Ectodermal cell (in vitro differentiated cells): ENCODE measurements around the gene ZSCAN30.

Source experiments
- H3K27ac ChIP-seq: 2 replicates; pipeline ENCODE4 v1.7.0; 2013; ENCODE audit warnings: mild to moderate bottlenecking, low read depth, low read length; ENCODE audit not compliant: insufficient read depth, poor library complexity, severe bottlenecking
- H3K27me3 ChIP-seq: 2 replicates; pipeline ENCODE4 v1.7.0; 2013; ENCODE audit warnings: mild to moderate bottlenecking, low read length; ENCODE audit not compliant: insufficient read depth, control insufficient read depth, poor library complexity, severe bottlenecking
- H3K36me3 ChIP-seq: one replicate; pipeline ENCODE4 v1.7.0; 2013; ENCODE audit warnings: low read length; ENCODE audit not compliant: control insufficient read depth, insufficient read depth
- H3K4me1 ChIP-seq: one replicate; pipeline ENCODE4 v1.7.0; 2013; ENCODE audit warnings: low read length; ENCODE audit not compliant: control insufficient read depth, insufficient read depth
- H3K4me3 ChIP-seq: 2 replicates; pipeline ENCODE4 v1.7.0; 2013; ENCODE audit warnings: low read depth, low read length, control low read depth; ENCODE audit not compliant: insufficient read depth
- H3K9me3 ChIP-seq: 2 replicates; pipeline ENCODE4 v1.7.0; 2013; ENCODE audit warnings: mild to moderate bottlenecking, low read length, moderate library complexity; ENCODE audit not compliant: control insufficient read depth
- WGBS, 2 experiments: methylation state at CpG; one replicate each; pipeline ENCODE4 v1.1.7; 2013; ENCODE audit warnings: missing lambda C conversion rate in 2 of 2; 5-methylcytosine and 5-hydroxymethylcytosine counted together

The ZSCAN30 gene

DNA sequence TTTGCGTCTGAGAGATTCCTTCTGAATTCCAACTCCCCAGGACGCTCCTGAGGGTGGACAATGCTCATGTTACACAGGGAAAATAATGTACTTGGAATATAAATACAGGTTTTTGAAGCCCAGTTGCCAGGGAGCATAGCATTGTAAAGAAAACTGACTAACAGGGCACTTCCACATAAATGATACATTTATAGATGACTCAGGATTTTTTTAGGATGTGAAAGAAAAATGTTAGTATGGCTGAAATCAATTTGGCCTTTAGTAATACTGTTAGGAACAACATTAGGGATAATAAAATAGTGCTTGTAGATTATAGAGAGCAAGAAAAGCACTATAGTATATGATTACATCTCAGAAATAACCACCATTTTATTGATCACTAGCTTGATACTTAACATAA is 25.6 kb downstream of the ZSCAN30 start:
- H3K27me3 ChIP-seq: no peaks in the 10 kb centered on the region
- WGBS, 2 experiments: 83 to 96% methylated on average over 2 of the region's 2 CpGs
- H3K9me3 ChIP-seq: no peaks in the 10 kb centered on the region
- H3K4me3 ChIP-seq: no peak overlapping the region
- H3K27ac ChIP-seq: no peak overlapping the region
- no peaks in the 10 kb centered on the region for H3K36me3 ChIP-seq
- H3K4me1 ChIP-seq: no peaks in the 10 kb centered on the region

DNA sequence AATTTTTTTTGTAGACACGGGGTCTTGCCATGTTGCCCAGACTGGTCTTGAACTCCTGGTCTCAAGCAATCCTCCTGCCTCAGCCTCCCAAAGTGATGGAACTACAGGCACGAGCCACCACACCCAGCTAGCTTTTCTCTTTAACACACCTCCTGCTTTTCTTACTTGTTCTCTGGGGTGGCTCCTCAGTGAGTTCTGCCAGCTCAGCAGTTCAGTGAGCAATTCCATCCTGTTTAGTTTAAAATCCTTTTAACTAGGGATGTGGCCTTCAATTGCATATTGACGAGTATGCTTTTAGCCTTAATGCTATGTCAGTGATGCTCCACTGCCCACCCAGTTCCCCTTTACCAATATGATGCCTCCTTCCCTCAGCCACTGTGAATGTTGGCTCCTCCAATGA is 33.1 kb downstream of the ZSCAN30 start:
- Histone ChIP-seq H3K36me3 (peaks cover 15% of the 10 kb centered on the region), H3K4me1 (no peaks in the 10 kb centered on the region), H3K27ac (no peak overlapping the region), H3K4me3 (no peak overlapping the region), H3K9me3 (no peaks in the 10 kb centered on the region), H3K27me3 (no peaks in the 10 kb centered on the region)
- 96% methylated on average over 3 of the region's 3 CpGs for WGBS, 2 experiments

DNA sequence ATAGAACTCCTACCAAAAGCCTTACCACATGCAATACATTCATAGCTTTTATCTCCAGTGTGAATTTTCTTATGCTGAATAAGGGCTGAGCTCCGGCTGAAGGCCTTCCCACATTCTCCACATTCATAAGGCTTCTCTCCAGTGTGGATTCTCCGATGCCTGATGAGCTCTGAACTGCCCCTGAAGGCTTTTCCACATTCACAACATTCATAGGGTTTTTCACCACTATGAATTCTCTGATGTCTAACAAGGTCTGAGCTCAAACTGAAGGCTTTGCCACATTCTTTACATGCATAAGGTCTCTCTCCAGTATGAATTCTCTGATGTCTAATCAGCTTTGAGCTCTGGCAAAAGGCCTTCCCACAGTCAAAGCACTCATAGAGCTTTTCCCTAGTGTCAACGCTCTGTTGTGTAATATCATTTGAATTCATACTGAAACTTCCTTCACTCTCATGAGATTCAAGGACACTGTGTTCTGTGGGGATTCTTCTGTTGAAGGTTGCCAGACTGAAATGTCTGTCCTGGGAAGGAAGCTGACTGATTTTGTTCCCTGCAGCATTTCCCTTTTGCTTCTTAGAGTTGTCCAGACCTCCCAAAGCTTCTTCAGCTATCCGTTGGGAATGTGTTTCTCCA is 36.3 kb downstream of the ZSCAN30 start:
- Histone ChIP-seq H3K36me3 (peaks cover 21% of the 10 kb centered on the region), H3K4me1 (no peaks in the 10 kb centered on the region), H3K27me3 (no peaks in the 10 kb centered on the region), H3K27ac (no peak overlapping the region), H3K9me3 (no peaks in the 10 kb centered on the region), H3K4me3 (no peak overlapping the region)
- WGBS, 2 experiments: 93 to 94% methylated on average over 3 to 4 of the region's 4 CpGs

DNA sequence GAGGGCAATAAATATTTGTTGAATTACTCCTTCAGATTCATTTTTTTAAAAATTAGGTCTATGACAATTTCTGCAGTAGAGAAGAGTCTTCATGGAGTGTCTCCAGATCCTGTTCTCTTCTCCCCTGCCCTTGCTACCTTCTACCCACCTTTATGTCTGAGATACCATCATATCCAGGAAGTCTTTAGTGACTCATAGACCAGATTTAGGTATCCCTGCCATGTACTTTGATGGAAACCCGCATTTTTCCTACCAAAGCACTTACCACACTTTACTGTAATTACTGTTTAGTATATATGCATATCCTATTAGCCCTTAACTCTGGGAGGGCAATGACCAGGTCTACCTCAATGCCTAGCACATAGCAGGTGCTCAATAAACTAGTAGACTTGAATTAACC is 37.6 kb downstream of the ZSCAN30 start:
- WGBS, 2 experiments: 100% methylated on average over 1 of the region's 1 CpG
- H3K9me3 ChIP-seq: no peaks in the 10 kb centered on the region
- H3K4me3 ChIP-seq: no peak overlapping the region

GRCh38 chr18:35248429-35248828 is 41.6 kb downstream of the ZSCAN30 start:
- Histone ChIP-seq H3K27ac (no peak overlapping the region), H3K27me3 (no peaks in the 10 kb centered on the region), H3K36me3 (peaks cover 58% of the 10 kb centered on the region), H3K4me1 (no peaks in the 10 kb centered on the region), H3K4me3 (no peak overlapping the region), H3K9me3 (no peaks in the 10 kb centered on the region)
- 96 to 97% methylated on average over 4 to 6 of the region's 6 CpGs for WGBS, 2 experiments

More for the DNA sequence above, 37.6 kb downstream of the ZSCAN30 start:
- Histone ChIP-seq H3K36me3 (peaks cover 31% of the 10 kb centered on the region), H3K27ac (no peak overlapping the region), H3K4me1 (no peaks in the 10 kb centered on the region), H3K27me3 (no peaks in the 10 kb centered on the region)

DNA sequence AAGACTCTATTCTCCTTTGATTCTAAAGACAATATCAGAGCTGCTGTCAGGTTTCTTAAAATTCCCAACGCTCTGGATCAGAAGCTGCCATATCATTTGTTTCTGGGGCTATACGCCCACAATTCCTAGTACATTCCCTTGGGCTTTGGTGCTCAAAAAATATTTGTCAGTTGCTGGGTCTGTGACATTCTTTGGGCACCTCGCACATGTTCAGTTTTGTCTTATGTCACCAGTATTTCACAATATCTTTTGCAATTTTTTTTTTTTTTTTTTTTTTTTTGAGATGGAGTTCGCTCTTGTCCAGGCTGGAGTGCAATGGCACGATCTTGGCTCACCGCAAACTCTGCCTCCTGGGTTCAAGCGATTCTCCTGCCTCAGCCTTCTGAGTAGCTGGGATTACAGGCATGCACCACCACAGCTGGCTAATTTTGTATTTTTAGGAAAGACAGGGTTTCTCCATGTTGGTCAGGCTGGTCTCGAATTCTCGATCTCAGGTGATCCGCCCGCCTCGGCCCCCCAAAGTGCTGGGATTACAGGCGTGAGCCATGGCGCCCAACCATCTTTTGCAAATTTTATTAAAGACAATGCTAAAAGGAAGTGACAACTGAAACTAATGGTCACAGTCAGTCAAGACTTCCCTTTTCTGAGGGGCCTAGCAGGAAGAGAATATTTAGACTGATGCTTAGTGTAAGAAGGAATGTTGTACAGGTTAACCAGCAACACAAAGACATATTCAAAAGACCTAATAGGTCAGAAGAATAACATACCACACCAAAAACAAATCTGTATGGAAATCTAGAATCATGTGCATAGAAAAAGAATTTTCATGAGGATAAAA is 42.4 kb downstream of the ZSCAN30 start:
- WGBS, 2 experiments: 94% methylated on average over 13 to 14 of the region's 14 CpGs
- Histone ChIP-seq H3K4me1 (no peaks in the 10 kb centered on the region), H3K36me3 (peaks cover 60% of the 10 kb centered on the region), H3K4me3 (no peak overlapping the region), H3K27ac (no peak overlapping the region), H3K27me3 (no peaks in the 10 kb centered on the region), H3K9me3 (no peaks in the 10 kb centered on the region)

DNA sequence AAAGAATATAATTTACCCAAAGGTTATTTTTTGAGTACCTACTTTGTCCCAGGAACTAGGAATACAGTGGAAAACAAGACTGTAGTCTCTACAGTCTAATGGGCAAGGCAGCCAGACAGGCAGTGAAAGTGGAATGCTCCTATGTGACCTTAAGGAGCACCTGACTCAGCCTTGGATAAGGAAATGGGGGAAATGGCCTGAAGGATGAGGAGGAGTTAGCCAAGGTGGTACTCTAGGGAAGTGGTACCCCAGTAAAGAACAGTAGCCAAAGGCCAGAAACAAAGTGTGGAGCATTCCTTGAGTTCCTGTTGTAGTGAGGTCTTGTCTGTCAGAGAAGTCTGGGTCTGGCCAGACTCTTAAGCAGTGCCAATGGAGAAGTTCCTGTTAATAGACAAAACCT is 43.2 kb downstream of the ZSCAN30 start:
- Histone ChIP-seq H3K36me3 (peaks cover 60% of the 10 kb centered on the region), H3K9me3 (no peaks in the 10 kb centered on the region), H3K27me3 (no peaks in the 10 kb centered on the region), H3K4me1 (peaks cover 6% of the 10 kb centered on the region), H3K27ac (no peak overlapping the region), H3K4me3 (no peak overlapping the region)

GRCh38 chr18:35245719-35246317 is 44.2 kb downstream of the ZSCAN30 start:
- no peak overlapping the region for H3K4me3 ChIP-seq
- 94 to 100% methylated on average over 4 of the region's 4 CpGs for WGBS, 2 experiments
- H3K27ac ChIP-seq: no peak overlapping the region
- no peaks in the 10 kb centered on the region for H3K9me3 ChIP-seq
- peaks cover 6% of the 10 kb centered on the region for H3K4me1 ChIP-seq
- H3K36me3 ChIP-seq: peaks cover 60% of the 10 kb centered on the region
- no peaks in the 10 kb centered on the region for H3K27me3 ChIP-seq

DNA sequence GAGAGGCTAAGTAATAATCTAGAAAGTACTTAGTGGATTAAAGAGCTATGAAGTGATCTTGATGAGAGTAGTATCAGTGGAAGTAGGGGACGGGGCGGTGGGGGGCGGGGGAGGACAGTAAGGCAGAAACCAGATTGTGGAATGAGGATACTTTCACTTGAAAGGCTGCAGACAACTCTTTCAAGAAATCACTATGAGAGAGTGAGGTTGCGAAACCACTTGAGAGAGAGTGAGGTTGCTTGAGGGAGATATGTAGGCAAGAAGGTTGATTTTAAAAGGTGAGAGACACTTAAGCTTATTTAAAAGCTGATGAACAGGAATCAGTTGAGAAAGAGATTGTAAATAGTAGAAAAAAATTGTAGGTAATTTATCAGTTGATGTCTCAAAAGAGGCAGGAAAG is 45.4 kb downstream of the ZSCAN30 start:
- no peak overlapping the region for H3K4me3 ChIP-seq
- H3K36me3 ChIP-seq: peaks cover 60% of the 10 kb centered on the region
- H3K27ac ChIP-seq: no peak overlapping the region
- peaks cover 6% of the 10 kb centered on the region for H3K4me1 ChIP-seq
- no peaks in the 10 kb centered on the region for H3K9me3 ChIP-seq
- WGBS, 2 experiments: 98% methylated on average over 4 of the region's 4 CpGs
- no peaks in the 10 kb centered on the region for H3K27me3 ChIP-seq

DNA sequence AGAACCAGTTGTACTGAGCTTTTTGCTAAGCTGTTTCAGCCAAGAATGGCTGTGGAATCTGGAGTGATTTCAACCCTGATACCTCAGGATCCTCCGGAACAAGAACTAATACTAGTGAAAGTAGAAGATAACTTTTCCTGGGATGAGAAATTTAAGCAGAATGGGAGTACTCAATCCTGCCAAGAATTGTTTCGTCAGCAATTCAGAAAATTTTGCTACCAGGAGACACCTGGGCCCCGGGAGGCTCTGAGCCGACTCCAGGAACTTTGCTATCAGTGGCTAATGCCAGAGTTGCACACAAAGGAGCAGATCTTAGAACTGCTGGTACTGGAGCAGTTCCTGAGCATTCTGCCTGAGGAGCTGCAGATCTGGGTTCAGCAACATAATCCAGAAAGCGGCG is 47.6 kb downstream of the ZSCAN30 start:
- Histone ChIP-seq H3K27ac (no peak overlapping the region), H3K27me3 (no peaks in the 10 kb centered on the region), H3K4me3 (peak overlapping the region; percentile 78), H3K4me1 (peaks cover 6% of the 10 kb centered on the region), H3K9me3 (no peaks in the 10 kb centered on the region), H3K36me3 (peaks cover 44% of the 10 kb centered on the region)
- 94% methylated on average over 6 of the region's 6 CpGs for WGBS, 2 experiments
